NCI-H1105 treated with DMSO at 0.1 percent for 48 hours (cell line): ENCODE results near the gene INMT.
"Not testable (repeated sequence)": the region's sequence is repeated elsewhere in the genome, so short reads cannot be mapped to it uniquely, and the experiment has no call there.

Experiments used
- DNase-seq: peaks from one replicate; lab custom pipeline; 2025; lab: John Stamatoyannopoulos, UW

INMT gene

DNA sequence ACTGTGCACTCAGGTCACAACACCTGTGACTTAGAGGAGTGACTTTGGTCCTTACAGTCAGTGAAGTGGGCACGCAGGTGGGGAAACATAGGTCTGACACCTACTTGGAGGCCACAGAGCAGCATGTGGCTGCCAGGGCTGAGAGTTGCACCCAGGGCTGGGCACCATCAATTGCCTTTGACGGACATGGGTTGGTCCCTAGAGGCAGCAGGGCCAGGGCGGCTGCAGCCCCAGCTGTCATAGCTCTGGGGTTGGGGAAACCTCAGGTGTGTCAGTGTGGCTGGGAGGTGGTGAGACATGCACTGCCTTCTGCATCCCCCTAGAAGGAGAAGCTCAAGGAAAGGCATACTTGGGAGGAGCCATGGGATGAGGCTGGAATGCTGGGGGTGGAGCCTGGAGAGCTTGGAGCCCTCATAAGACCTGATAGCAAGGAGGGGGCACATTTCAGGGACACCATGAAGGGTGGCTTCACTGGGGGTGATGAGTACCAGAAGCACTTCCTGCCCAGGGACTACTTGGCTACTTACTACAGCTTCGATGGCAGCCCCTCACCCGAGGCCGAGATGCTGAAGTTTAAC lies at the start of gene INMT:
Gene INMT, plus strand, starts transcription at position 440 of the 578 bp plus-strand sequence. Its CDS starts 16 bp downstream, at position 456.
- no peak for DNase-seq

DNA sequence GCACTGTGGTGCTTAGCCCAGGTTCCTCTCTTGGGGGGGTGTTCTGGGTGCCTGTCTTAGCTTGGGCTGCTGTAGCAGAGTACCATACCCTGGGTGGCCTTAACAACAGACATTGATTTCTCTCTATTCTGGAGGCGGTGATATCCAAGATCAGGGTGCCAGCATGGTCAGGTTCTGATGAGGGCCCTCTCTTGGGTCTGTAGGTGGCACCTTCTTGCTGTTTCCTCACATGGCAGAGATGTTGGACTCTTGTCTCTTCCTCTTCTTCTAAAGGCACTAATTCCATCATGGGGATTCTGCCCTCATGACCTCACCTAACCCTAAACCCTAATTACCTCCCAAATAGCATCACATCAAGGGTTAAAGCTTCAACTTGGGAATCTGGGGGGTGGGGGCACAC lies 49.7 kb upstream of the INMT start:
- no peak for DNase-seq

DNA sequence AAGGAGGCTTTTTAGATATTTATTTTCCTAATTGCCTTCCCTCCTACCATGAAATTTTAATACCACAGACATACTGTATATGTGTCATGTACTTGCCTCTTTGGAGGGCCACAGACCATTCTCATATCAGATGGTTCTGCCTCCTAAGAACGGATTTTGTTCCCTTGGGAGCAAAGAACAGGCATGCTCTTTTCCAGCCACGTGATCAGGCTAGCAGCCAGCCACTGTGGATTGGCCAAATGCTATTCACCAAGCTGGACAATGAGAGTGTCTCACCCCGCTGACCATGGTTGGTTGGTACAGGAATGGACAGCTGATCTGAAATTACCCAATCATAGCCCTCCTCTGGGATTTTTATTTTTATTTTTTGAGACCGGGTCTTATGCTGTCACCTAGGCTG lies 48.2 kb upstream of the INMT start:
- DNase-seq, result no peak

DNA sequence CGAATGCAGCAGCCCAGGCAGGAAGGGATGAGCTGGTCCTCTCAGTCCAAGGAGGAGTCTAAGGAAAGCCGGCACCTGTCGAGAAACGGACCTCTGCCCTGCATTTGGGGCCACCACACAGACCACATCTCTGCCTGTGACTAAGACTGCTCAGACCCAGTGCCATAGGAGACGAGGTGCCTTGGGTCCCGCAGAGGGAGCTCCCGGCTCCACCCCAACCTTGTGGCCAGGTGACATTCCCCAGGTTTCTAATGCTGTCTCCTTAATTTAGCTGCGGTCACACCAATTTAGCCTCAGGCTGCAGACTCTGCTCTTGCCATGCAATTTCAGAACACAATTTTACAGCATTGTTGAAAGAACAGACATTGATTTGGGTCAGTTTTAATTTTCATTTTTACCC lies 46.9 kb upstream of the INMT start:
- DNase-seq, result no peak

DNA sequence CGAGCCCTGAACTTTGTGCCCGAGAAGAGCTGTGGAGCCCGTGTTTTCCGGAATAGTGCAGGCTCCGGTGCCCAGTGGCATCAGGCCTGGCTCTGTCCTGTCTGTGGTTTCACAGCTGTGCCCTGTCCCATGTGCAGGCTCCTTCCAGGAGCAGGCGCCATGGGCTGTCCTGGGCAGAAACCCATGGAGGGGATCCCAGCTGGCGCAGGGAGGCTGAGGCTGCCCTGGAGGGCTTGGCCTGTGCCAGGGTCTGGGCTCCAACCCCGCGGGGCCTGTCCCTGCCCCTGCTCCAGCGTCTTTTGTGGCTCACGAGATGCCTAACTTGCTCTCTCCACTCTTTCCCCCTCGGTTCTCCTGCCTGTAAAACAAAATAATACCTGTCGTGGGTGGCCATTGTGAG lies 46.3 kb upstream of the INMT start:
- DNase-seq, result no peak

DNA sequence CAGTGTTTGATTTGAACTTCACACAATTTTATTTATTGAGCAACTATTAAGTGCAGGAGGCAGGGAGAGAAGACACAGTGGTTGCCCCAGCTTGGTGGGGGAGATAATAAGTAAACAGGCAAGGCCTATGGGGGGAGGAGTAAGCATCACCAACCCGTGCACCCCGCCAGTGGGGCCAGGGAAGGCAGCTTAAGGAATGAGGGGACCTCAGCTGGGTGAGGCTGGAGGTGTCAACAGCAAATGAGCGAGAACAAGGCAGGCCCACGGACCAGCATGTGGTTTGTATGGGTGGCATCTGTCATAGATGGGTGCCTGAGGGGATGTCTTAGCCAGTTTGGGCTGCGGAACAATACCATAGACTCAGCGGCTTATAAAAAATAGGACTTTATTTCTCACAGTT lies 45.6 kb upstream of the INMT start:
- no peak for DNase-seq

DNA sequence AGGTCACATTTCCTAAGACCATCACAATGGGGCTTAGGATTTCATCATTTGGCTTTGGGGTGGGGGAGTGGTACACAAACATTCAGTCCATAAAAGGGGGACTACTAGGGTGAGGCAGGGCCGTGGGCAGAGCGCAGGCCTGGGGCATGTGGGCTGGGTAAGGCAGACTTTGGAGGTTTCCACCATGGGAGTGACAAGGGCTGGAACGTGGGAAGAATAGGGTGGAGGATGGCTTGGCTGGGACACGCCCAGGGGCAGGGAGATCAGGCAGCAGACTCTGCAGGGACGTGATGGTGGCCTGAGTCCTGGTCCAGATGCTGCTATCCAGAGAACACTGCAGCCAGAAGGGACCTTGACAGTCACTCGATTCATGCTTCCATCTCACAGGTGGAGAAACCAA lies 45.0 kb upstream of the INMT start:
- DNase-seq, result no peak

DNA sequence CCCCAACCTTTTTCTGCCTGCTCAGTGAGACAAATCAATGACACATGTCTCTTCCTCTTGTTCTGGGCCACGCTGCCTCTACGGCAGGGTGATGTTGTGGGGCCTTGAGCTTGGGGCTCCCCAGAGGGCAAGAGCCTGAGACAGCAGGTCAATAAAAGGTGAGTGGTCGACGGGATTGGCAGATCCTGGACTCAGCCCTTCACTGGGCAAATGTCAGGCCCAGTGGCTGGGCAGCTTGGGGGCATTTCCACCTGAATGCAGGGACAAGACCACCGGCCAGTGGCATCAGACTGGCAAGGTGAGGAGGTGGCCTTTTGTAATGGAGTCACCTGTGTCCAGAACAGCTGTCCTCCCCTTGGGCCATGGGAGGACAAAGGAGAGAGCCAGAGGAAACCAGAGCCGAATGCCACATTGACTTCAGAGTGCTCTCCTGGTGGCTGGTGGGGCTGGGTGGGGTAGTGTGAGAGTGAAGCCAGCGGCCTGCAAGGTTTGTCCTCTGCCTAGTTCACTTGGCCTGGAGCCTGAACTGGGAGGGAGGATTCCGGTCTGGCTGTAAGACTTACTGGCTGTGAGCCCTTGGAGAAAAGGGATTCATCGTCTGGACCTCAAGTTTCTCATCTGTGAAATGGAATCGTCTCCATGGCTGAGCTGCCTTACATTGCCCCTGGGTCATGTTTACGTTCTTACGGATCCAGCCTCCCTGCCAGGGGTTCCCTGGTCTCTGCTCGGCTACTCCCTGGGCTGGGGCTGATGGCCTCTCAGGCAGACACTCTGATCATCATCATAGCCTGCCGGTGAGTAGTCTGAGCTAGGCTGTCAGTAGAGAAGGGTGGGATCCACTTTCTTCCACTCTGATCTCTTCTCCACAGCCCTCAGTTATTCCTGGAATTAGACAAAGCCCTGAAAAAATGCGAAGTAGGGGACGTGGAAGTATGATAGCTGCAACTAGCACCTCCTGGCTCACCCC lies 44.3 kb upstream of the INMT start:
- no peak for DNase-seq

DNA sequence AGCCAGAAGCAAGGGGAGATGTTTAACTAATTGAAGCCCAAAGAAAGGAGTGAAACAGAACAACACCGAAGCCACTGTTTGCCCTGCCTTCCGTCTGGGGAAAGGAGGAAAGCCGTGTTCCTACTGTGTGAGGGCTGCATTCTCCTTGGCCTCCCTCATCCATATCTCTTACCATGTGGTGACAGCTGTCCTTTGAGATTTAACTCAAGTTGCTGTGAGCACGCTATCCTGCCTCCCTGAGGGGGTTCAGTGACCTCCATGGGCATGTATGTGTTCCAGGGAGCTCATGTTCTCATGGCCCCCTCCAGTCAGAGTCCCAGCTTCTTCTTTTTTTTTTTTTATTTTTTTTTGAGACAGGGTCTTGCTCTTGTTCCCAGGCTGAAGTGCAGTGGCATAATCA lies 43.5 kb upstream of the INMT start:
- DNase-seq, result no peak

DNA sequence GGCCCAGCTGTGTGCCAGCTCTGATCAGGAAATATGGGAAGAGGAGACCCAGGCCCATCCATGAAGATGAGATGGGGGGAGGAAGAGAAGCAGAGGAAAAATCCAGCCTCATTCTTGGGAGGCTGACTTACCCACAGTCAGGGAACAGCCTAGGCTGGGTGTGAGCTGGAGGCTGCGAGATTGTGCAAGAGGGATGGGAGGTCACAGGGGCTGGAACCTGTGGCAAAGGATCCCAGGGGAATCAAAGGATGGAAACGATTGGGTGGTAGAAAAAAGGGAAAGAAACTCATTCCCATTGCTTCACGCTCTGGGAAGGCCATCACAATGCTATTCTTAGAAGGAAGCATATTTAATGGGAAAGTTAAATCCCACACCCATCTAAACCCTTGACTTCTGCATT lies 43.0 kb upstream of the INMT start:
- DNase-seq, result no peak

DNA sequence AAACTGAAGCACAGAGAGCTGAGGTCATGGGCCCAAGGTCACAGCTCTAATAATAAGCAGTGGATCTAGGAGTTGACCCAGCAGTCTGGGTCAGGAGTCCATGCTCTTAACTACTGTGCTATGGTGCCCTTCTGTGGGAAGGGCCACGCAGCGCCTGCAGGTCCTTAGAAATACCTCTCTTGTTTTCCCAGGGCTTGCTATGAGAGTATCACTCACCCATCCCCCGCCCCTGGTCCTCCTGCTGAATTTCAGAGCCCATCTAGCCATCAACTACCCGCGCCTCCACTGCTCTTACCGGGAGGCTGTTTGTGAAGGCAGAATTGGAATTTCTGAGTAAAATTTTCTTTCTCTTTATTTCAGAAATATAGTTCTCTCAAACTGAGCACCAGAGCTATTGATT lies 42.4 kb upstream of the INMT start:
- no peak for DNase-seq

DNA sequence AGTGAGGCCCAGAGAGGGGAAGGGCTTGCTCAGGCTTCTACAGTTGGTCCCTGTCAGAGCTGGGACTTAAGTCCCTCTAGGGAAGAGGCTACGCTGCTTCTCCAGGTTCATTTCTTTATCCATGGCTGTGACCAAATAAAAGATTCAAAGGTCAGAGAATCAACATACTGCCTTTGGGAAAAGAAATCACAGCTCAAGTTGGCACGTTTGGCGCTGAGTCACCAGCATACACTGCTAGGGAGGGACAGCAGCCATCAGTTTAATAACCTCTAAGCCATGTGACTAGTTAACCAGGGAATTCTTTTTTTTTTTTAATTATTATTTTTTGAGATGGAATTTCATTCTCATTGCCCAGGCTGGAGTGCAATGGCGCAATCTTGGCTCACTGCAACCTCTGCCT lies 41.3 kb upstream of the INMT start:
- DNase-seq, result no peak

DNA sequence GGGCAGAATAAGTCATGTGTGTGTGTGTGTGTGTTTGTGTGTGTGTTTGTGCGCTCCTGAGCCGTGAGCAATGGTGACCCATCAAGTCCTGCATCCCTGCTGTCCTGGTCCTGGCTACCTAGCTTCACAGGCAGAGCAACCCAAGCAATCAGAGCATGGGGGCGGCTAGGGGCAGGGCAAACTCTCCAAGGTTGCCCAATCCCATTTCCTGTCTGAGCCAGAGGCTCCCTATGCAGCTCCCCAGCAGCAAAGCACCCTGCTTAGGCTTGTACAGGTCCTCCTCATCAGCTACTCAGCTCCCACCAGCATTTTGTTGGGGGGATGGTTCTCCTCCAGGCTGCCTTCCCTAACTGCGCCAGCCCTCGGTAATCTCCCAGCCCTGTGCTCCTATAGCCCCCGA lies 38.5 kb upstream of the INMT start:
- DNase-seq, result no peak

DNA sequence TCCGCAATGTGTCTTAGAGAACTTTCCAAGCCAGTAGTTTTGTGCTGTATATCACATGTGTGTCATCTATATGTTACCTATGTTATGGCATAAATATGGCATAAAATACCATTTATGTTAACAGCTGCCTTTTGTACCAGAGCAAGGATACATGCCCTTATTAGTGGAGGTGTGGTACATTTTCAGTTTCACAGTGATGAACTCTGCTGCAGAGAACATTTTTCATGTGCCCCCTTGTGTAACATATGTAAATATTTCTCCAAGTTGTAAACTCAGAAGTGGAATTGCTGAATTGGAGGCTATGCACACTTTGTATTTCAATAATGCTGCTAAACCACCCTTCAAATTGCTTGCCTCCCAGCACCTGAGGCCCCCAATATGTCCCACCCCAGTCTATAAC lies 37.8 kb upstream of the INMT start:
- DNase-seq, result no peak

DNA sequence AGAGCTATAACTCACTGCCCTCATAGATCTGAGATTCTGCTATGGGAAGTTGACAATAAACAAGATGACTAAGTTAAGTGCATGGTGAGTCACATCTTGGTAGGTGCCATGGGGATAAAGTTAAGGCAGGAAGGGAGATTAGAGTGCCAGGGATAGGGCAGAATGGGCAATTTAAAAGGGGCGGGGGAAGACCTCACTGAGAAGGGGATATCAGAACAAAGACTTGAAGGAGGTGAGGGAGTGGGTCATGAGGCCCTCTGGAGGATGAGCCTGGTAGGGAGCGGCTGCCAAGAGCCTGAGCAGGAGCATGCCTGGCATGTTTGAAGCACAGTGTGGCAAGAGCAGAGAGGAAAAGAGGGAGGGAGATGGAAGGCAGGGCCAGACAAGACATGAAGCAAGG lies 34.8 kb upstream of the INMT start:
- no peak for DNase-seq

DNA sequence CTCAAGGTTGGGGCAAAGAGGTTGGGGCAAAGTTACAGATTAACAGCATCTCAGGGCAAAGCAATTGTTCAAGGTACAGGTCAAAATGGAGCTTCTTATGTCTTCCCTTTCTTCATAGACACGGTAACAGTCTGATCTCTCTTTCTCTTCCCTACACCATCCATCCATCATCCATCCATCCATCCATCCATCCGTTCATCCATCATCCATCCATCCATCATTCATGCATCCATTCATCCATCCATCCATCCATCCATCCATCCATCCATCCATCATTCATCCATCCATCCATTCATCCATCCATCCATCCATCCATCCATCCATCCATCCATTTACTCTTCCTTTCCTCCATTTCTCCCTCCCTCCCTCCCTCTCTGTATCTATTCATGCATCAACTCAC lies 32.5 kb upstream of the INMT start:
- not testable (repeated sequence) for DNase-seq

DNA sequence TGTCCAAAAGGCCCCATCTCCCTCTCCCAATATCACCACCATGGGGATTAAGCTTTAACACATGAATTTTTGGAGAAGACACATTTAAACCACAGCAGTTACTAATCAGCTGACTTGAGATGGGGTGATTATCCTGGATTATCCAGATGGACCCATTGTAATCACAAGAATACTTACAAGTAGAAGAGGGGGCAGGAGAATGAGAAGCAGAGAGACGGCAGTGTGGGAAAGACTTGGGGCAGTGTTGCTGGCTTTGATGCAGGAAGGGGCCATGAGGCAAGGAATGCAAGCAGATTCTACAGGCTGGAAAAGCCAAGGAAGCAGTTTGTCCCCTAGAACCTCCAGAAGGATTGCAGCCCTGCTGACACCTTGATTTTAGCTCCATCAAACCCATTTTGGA lies 30.7 kb upstream of the INMT start:
- no peak for DNase-seq

DNA sequence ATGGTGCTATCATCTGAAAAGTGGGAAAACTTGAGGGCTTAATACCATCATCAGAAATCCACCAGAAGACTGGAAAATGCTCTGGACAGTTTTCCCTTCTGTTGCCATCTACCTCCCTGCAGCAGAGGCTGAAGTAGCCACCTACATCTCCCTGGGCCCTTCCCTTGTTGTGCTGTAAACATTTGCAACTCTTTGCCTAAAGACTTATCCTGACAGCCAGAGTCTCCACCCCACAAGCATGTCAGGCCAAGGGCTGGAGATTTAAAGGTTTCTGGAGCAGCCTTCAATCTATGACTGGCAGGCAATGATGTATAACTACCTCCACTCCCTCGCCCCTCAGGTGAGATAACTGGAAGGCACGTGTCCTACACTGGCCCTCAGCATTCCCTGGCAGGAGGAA lies 29.7 kb upstream of the INMT start:
- DNase-seq, result no peak

DNA sequence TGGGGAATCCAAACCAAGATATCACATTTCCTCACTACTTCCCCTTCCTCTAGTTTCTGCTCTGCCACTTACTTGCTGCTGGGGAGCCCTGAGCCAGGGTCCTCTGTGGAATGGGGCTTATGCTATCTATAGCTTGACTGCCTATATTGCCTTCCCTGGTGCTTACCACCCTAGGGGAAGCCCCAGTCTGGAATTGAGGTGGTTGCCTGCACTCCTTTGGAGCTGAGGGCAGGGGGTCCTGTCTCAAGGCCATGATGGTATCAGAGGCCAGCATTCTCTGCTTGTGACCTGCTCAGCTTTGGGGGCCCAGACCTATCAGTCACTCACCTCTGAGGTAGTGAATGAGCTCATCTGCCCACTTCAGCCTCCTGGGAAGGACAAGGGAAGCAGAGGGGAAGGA lies 29.3 kb upstream of the INMT start:
- DNase-seq, result no peak

DNA sequence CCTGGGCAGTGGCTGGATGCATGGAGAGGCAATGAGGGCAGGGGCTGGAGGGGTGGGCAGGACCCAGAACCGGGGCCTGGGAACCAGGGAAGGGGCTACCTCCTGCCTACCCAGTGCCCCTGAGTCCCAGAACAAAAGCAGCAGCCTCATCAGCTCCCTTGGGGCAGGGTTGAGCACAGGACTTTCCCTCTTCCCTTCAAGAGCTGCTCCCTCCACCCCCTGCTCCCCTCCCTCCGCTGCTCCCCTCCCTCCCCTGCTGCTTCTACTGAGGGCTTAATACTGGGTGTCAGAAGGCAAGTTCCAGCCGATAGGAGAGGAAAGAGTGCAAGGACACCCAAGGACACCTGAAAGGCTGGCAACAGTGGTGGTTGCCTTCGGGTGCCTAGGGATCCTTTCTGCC lies 28.2 kb upstream of the INMT start:
- no peak for DNase-seq

DNA sequence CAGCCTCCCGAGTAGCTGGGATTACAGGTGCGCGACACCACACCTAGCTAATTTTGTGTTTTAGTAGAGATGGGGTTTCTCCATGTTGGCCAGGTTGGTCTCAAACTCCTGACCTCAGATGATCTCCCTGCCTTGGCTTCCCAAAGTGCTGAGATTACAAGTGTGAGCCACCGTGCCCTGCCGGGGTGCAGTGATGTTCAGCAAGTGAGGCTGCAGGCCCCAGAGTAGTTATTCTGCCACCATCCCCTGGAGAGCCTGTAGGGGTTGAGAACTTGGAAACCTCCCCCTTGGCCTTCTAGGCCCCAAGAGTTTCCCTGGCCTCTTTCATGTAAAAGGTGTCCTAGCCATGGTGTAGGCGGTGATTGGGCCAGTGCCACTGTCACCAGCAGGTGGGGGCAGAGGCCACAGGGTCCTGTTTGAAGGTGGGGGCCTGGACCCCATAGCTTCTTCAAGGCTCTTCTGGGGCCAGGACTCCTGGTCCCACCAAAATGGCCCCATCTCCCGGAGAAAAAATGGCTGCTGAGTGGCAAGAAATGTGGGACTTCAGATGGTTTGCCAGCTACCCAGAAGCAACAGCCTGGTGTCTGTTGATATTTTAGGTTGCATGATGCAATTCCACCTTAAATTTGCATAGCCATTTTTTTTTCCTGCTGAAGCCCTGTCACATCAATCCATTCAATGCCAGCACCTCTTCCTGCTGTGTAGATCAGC lies 25.5 kb upstream of the INMT start:
- no peak for DNase-seq

DNA sequence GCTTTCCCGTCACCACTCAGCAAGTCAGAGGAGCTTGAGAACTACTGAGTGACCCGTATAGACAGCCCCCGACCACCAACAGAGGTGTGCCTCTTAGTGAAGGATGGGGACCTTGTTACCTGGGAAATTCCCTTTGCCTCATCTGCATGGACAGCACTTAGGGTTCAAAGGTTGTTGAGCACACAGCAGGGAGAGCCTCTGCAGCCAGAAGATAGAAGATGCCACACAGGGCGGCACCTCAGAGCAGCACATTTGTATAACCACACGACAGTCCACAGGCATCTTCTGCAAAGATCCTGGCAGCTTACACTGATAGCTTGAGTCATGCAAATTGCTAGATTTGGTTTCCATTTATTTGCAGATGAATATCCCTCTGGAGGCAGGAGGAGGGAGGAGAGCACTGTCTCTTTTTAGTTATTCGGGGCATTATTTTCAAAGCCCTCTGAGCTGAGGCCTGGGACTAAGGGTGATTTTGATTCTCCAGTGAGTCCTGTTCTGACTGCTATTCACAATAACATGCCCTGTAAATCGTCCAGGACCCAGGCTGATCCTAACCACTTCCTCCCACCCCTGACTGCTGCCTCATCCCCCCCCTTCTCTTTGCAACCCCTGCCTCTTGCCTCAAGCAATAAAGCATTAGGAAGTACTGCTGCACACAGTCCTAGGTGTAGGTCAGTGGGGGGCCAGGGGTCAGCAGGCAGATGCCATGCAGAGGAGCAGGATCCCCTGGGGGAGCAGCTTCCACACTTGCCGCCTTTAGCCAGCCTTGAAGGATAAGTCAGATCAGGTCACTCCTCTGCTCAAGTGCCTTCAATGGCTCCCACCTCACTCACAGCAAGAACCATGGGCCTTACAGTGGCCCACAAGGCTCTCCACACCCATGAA lies 24.6 kb upstream of the INMT start:
- no peak for DNase-seq
